Fibroblast of the aortic adventitia (primary cell): ENCODE measurements around the gene FXYD3. TPM values are rescaled to one million over a fixed set of nuclear protein-coding genes. Genes with fewer than 3 reads are reported as not detected.

Experiments used
- DNase-seq: peaks from one replicate; pipeline ENCODE4 v3.0.0-alpha.2; 2010; ENCODE audit warnings: low read depth
- H3K4me3 ChIP-seq: 2 replicates; pipeline ENCODE4 v1.5.1; 2011; ENCODE audit warnings: low read depth, mild to moderate bottlenecking, control low read depth, low read length, moderate library complexity
- total RNA-seq: library from RNA; depleted of rRNA; stranded (reverse); fragments of >200 nt; gene quantifications from 2 replicates; pipeline ENCODE4 v1.2.3, GENCODE V29; 2012; ENCODE audit warnings: low replicate concordance
- TF ChIP-seq, protein P1 (sequence below): IDR thresholded peaks from 2 replicates; pipeline ENCODE4 v1.5.1; 2011; ENCODE audit warnings: mild to moderate bottlenecking, low read length, control low read depth, inconsistent platforms; ENCODE audit not compliant: insufficient read depth

The FXYD3 gene
- total RNA-seq, 1 donor: not detected

DNA sequence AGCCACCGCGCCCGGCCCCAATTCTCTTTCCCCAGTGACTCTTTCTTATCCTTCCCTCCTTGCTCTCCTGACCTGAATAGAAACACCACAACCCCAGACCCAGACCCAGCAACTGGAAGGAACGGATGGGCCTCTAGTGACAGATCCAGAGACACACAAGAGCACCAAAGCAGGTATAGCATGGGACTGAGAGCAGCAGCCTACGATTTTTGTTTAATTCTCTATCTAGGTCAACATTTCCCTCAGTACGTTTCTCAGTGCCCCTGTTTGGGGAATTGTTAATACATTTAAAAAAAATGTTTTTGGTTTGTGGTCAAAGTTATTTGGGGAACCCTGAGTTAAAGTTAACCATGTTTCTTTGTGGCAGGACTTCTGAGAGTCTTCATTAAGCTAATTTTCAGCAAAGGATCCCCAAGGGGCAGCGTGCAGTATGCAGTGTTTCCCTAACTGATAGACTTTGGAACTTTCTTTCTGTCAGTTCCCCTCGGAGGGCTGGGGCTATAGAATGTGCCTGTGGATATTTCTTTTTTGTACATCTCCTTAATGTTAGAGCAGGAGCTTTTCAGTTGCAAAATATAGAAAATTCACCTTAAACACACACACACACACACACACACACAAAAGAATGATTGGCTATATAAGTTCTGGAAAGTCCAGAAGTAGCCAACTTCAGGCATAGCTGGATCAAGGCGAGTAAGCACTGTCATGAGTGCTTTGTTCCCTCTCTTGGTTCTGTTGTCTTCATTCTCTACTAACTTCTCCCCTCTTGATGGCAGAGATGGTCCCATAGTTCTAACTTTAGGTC is 45.2 kb downstream of the FXYD3 start:
- TF ChIP-seq, protein P1, sequence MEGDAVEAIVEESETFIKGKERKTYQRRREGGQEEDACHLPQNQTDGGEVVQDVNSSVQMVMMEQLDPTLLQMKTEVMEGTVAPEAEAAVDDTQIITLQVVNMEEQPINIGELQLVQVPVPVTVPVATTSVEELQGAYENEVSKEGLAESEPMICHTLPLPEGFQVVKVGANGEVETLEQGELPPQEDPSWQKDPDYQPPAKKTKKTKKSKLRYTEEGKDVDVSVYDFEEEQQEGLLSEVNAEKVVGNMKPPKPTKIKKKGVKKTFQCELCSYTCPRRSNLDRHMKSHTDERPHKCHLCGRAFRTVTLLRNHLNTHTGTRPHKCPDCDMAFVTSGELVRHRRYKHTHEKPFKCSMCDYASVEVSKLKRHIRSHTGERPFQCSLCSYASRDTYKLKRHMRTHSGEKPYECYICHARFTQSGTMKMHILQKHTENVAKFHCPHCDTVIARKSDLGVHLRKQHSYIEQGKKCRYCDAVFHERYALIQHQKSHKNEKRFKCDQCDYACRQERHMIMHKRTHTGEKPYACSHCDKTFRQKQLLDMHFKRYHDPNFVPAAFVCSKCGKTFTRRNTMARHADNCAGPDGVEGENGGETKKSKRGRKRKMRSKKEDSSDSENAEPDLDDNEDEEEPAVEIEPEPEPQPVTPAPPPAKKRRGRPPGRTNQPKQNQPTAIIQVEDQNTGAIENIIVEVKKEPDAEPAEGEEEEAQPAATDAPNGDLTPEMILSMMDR: no peak
- no peak overlapping the region for H3K4me3 ChIP-seq
- no peak for DNase-seq

GRCh38 chr19:35161434-35161743 is 45.8 kb downstream of the FXYD3 start:
- no peak for DNase-seq
- H3K4me3 ChIP-seq: no peak overlapping the region
- TF ChIP-seq, protein P1: no peak

DNA sequence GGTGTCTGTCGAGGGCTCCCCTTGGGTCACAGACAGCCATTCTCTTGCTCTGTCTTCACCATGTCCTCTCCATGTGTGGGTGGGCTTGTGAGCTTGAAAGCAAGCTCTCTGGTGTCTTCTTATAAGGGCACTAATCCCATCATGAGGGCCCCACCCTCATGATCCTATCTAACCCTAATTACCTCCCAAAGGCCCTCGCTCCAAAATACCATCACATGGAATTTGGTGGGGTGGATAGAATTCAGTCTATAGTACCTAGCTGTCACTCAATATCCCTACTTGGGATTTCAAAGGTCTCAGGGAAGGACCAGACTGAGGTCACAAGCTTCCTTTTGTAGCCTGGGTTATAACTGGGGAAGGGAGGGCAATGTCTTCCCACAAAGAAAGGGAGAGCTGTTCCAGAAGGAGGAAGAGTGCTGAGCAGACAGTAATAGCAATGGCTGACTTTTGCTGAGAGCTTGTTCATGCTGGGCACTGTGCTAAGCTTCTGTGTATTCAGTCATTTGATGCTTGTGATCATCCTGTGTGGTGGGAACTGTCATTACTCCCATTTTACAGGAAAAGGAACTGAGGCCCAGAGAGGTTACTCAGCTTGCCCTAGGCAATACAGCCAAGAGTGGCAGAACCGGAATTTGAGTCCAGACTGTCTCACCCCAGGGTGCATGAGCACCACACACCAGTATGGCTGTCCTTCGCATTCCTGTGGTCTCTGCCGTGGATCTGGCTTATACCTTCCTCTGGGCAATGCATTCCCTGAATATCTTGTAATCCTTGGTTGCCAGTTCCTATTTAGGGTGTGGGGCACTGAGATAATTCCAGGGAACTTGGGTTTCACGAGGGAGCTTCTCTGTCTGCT is 47.1 kb downstream of the FXYD3 start:
- no peak overlapping the region for H3K4me3 ChIP-seq
- DNase-seq: no peak
- TF ChIP-seq, protein P1: no peak

DNA sequence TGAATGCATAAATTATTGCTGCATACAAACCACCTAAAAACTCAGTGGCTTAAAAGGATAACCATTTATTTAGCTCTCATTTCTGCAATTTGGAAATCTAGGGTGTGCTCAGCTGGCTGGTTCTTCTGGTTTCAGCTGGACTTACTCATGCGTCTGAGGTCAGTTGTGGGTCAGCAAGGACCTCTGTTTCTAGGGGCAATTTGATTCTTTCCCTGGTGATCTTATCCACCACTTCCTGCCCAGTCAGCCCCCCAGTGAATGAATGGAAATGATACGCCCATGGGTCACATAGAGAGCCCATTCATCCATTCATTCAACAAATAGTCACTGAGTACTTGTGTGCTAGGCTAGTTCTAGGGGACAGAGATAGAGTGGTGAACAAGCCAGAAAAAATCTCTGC is 48.8 kb downstream of the FXYD3 start:
- TF ChIP-seq, protein P1: no peak
- no peak for DNase-seq
- no peak overlapping the region for H3K4me3 ChIP-seq

- no peak overlapping the region for H3K4me3 ChIP-seq
- TF ChIP-seq, protein P1: no peak
- DNase-seq: no peak
Observed at GRCh38 chr19:35165200-35166058, 49.8 kb downstream of the FXYD3 start.

DNA sequence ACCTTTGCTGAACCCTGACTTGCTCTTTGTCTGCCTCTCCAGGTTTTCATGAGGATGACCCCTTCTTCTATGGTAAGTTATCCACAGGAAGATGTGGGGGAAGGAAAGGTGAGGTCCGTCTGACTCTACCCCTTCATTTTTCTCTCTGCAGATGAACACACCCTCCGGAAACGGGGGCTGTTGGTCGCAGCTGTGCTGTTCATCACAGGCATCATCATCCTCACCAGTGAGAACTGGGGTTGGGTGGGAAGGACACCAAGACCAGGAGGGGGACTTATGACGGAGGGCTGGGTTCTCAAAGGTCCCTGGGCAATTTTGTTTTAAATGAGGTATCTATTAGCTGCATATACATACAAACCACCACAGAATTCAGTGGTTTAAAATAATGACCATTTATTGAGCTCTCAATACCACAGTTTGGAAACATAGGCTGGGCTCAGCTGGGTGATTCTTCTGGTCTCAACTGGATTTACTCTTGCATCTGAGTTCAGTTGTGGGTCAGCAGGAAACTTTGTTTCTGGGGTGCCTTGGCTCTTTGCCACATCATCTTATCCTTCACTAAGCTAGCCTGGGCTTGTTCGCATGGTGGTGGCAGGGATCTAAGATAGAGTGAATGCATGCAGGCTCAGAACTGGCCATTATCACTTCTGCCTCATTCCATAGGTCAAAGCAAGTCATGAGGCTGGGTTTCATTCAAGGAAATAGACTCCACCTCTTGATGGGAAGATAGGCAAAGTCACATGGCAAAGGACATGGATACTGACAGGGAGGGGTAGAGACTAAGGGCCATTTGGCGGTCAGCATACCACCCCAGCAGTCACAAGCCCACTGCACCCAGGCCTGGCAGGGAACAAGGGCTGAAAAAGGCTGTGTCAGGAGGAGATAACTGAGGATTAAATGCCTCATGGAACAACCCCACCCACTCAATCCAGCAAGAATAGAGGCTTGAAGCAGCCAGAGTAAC is 50.8 kb downstream of the FXYD3 start:
- TF ChIP-seq, protein P1: no peak
- no peak overlapping the region for H3K4me3 ChIP-seq
- DNase-seq: no peak
